ENCODE data around the gene LIN37.

LIN37 gene

DNA sequence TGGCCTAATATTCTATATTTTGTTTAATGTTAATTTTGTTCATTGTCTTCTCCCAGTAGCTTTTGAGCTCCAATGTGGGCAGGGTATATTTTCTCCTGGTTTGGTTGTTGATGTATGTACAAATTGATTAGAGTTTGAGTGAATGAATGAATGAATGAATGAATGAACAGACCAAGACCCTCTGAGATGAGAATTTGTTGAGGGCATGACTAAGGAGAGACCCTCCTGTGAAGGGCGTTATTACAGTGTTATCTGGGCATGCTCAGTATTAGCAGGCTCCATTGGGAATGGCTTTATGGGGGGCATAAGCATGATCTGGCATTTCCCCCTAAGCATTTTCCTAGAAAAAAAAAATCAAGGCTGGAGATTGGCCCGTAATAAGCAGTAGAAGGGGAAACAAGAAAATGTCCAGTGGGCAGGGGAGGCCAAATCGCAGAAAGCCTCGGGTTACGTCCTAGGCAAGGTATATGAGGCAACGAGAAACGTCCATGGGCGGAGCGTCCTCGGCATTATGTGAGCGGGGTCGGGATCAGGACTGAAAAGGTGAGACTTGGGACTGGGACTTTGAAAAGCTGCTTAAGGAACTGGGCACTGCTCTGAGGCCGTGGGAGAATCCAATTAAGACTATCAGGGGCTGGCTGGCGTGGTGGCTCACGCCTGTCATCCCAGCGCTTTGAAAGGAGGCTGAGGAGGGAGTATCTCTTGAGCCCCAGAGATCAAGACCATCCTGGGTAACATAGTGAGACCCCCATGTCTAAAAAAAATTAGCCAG is 26.1 kb downstream of the LIN37 start:
- DNase-seq (ENCODE audit: low read depth in 2 of 2): no peak

DNA sequence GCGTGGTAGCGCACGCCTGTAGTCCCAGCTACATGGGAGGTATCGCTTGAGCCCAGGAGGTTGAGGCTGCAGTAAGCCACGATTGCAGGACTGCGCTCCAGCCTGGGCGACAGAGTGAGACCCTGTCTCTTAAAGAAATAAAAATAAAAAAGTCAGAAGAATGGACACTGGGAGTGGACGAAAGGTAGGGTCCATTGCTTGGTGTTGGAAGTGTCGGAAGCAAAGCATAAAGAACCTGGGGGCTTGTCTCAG is 26.6 kb downstream of the LIN37 start:
- no peak for DNase-seq (ENCODE audit: low read depth in 2 of 2)

DNA sequence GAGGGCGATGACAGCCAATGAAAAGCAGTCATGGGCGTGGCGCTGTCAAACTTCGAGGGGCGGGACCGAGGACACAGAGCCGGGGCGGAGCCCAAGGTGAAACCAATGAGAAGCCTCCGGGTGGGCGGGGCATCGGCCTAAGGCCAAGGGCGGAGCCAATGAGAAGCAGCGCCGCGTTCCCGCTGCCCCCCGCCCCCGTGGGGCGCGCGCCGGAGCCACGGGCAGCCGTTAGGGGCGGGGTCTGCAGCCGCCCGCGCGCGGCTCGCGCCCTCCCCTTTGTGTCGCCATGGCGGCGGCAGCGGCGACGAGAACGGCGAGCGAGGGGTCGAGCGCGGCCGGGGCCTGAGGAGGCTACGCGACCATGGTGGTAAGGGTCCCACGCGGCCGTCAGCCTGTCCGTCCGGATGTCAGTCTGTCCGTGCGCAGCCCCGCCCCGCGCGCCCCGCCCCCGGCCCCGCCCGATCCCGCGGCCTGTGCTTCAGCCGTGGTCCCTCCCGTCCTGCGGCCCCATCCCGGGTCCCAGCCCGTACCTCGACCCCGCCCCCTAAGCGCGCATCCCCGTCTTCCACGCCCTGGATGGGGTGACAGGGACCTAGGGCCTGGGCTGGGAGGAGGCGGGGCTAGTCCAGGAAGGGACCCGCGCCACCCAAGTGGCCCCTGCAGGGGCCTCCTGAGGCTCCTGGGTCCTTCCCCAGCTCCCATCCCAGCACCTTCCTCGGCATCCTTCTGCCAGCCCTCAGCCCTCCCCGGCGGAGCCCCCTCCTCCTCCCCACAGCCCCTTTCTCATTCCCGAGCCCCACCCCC is 27.1 kb downstream of the LIN37 start, which contains the start of gene ARHGAP33:
ARHGAP33 (plus strand) TSS at position 267 of the 804 bp plus-strand sequence; CDS start at position 362, 95 bp downstream.
- peak; percentile 98 to 100 for DNase-seq (ENCODE audit: low read depth in 2 of 2)

DNA sequence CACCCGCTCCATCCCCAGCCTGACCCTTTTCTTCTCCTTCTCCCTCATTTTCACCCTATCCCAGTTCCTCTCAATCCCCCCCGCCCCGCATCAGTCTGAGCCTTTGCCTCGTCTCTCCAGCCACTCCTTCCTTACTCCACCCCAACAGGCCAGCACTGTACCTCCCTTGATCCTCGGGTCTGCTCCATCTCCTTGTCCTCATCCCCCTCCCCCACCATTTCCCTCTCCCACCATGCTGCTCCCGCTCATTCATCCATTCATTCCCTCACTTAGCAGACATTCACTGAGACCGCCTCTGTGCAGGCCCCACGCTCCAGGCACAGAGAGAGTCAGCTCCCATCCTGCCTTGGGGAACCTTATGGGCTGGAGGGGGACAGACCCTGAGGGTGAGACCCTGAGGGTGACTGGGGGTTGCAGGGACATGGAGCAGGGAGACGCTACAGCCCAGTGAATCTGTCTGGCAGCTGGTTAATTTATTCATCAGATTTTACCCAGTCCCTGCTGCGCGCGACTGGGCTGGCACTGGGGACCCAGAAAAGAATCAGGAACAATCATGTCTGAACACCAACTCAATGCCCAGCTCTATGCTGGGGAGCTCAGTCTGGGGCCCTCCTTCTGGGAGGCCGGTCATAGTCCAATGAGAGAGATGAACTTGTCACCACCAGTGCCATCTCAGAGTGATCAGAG is 27.9 kb downstream of the LIN37 start:
- DNase-seq (ENCODE audit: low read depth in 2 of 2): no peak

DNA sequence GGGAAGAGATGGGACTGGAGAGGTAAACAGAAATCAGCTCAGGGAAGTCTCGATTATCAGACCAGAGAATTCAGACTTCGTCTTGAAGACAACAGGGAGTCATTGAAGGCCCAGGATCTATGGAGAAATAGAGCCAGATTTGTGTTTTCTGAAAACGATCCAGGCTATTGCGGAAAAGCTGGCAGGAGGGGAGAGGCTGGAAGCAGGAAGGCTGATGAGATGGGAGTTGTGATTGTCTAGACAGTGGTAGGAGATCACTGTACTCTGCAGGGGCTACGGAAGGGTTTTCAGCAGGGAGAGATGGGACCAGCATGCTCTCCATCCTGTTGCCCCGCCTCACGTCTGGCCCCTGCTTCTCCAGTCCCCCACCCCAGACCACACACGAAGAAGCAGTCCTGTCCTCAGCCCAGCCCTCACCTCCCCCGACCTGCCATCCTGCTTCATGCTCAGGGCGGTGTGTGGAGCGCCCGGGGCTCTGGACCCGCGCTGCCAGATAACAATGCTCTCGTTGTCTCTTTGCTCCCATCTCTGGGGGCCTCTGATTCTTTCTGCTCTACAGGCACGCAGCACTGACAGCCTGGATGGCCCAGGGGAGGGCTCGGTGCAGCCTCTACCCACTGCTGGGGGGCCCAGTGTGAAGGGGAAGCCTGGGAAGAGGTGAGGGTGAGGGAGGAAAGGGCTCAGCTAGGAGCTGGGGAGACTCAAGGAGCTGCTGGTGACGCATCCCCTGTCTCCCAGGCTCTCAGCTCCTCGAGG is 28.9 kb downstream of the LIN37 start:
- DNase-seq (ENCODE audit: low read depth in 2 of 2): no peak

DNA sequence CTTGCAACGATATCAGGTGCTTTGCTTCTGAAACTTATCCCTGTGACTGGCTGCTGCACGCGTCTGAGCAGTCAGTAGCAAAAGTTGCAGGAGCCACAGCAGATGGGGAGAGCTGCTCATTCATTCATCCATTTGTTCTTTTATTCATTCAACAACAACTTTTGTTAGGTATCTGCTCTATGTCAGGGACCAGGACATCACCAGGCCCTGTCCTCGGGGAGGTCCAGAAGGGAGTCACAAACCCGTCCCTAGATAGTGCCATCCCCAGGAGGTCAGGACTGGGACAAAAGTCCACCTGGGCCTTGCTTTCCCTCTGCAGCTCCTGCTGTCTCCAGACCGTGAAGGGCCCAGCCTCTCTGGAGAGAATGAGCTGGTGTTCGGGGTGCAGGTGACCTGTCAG is 29.6 kb downstream of the LIN37 start:
- DNase-seq (ENCODE audit: low read depth in 2 of 2): no peak

DNA sequence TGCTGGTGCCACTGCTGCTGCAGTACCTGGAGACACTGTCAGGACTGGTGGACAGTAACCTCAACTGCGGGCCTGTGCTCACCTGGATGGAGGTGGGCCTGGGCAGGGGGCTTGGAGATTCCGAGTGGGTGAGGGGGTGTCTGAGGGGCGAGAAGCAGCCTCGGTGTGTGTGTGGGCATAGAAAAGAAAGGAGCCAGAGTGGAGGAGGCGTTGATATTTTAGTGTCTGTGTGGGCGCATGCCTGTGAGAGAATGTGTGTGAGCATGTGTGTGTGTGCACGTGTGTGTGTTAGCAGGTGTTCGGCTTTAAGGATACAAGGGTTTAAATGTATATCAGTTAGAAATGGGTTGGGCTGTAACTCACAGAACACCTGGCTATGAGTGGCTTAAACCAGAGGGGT is 30.7 kb downstream of the LIN37 start:
- DNase-seq (ENCODE audit: low read depth in 2 of 2): no peak

DNA sequence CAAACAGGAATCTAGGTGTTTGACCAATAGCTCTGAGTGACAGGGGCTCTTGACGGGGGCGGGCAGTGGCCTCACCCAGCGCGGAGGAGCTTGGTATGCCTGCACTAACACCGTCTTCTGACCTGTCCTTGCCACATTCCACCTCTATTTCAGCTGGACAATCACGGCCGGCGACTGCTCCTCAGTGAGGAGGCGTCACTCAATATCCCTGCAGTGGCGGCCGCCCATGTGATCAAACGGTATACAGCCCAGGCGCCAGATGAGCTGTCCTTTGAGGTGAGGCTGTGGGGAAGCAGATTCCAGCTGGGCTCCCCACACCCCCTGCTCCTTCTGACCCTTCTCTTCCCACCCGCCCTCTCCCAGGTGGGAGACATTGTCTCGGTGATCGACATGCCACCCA is 31.7 kb downstream of the LIN37 start:
- no peak for DNase-seq (ENCODE audit: low read depth in 2 of 2)

DNA sequence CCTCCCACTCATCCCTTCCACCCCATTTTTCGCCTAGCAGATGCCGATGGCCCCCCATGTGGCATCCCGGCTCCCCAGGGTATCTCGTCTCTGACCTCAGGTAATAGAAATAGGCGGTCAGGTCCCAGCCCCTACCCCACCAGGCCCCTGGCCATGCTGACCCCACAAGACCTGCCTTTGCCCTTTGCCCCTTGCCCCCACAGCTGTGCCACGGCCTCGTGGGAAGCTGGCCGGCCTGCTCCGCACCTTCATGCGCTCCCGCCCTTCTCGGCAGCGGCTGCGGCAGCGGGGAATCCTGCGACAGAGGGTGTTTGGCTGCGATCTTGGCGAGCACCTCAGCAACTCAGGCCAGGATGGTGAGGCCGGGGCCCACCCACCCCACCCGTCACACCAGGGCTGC is 32.3 kb downstream of the LIN37 start:
- DNase-seq (ENCODE audit: low read depth in 2 of 2): no peak

DNA sequence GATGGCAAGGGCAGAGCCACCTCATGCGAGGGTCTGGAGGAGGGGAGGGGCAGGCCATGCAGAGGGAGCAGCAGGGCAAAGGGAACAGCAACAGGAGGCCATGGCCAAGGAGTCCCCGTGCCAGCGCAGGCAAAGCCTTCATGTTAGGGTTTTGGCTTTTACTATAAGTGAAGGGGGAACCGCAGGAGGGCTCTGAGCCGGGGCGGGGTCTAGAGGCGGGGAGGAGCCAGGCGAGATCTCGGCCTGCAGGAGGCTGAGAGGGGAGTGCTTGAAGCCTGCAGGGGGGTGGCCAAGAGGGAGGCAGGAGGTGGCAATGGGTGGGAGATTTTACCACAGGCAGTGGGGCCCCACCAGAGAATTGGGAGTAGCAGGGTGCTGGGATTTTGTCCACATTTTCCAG is 33.3 kb downstream of the LIN37 start:
- DNase-seq (ENCODE audit: low read depth in 2 of 2): no peak

DNA sequence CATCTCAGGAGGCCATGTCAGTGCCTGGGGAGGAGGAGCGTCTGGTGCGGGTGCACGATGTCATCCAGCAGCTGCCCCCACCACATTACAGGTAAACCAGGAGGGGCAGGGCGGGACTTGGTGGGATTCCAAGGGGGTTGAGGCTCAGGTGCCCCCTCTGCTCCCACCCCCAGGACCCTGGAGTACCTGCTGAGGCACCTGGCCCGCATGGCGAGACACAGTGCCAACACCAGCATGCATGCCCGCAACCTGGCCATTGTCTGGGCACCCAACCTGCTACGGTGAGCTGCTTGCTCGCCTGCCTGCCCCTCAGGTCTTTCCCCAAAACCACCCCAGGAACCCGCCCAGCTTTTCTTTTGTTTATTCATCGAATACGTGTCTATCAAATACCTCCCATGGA is 34.2 kb downstream of the LIN37 start:
- DNase-seq (ENCODE audit: low read depth in 2 of 2): no peak

DNA sequence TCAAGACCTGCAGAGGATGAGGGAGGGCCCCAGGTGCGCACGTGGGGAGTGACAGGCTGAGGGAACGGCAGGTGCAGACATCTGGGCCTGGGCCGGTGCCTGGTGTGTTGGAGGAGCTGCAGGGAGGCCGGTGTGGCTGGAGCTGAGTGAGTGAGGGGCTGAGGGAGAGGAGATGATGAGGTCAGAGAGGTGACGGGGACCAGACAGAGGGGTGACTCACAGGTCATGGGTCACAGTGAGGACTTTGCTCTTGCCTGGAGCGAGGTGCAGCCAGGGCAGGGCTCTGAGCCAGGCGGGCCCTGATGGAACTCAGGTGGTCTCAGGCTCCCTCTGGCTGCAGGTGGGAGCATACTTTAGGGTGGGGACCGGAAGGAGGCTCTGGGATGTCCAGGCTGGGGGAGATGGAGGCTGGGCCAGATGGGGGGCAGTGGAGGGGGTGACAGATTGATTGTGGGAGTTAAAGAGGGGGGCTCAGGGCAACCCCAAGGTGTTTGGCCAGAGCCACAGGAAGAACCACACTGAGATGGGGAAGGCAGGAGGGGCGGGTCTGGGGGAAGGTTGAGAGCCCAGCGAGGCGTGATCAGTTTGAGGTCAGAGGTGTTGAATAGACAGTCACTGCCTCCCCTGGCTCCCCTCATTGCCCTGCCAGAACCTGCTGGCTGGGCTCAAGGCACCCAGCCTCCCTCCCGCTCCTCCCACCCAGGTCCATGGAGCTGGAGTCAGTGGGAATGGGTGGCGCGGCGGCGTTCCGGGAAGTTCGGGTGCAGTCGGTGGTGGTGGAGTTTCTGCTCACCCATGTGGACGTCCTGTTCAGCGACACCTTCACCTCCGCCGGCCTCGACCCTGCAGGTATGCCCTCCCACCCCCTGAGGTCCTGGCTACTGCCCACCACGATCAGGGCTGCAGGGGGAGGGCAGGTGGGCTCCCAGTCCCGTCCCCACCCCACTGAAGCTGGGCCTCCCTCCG is 35.4 kb downstream of the LIN37 start:
- DNase-seq (ENCODE audit: low read depth in 2 of 2): no peak

DNA sequence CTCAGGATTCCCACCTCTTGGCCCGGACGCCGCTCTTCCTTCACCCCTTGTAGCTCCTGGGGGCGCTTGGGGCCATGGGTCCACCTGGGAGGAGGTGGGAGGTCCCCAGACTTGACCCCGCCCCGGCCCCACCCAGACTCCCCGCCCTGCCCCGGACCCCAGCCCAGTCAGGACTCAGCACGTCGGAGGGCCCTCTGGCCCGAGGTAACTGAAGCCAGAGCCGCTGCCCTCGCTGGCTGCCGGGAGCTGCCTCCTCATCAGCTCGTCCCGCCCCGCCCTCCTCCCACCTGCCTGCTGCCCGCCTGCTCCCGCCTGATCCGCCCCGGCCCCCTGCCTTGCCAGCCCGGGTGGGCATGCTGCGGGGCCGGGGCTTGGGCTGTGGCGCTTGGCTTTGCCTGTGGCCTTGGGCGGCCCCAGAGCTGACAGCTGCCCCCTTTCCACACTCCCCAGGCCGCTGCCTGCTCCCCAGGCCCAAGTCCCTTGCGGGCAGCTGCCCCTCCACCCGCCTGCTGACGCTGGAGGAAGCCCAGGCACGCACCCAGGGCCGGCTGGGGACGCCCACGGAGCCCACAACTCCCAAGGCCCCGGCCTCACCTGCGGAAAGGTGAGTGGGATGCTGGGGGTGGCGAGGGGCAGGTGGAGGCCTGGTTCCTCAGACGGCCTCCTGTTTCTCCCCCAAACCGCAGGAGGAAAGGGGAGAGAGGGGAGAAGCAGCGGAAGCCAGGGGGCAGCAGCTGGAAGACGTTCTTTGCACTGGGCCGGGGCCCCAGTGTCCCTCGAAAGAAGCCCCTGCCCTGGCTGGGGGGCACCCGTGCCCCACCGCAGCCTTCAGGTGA is 36.3 kb downstream of the LIN37 start:
- DNase-seq (ENCODE audit: low read depth in 2 of 2): no peak

DNA sequence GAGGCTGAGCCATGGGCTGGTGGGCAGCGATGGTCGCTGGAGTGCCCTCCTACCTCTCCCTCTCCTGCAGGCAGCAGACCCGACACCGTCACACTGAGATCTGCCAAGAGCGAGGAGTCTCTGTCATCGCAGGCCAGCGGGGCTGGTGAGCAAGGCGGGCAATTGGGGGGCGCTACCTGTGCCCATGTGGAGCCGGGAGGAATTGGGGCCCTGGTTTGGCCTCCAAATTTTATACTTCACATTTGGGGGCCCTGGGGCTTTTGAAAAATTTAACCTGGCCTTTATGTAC is 36.9 kb downstream of the LIN37 start:
- no peak for DNase-seq (ENCODE audit: low read depth in 2 of 2)

DNA sequence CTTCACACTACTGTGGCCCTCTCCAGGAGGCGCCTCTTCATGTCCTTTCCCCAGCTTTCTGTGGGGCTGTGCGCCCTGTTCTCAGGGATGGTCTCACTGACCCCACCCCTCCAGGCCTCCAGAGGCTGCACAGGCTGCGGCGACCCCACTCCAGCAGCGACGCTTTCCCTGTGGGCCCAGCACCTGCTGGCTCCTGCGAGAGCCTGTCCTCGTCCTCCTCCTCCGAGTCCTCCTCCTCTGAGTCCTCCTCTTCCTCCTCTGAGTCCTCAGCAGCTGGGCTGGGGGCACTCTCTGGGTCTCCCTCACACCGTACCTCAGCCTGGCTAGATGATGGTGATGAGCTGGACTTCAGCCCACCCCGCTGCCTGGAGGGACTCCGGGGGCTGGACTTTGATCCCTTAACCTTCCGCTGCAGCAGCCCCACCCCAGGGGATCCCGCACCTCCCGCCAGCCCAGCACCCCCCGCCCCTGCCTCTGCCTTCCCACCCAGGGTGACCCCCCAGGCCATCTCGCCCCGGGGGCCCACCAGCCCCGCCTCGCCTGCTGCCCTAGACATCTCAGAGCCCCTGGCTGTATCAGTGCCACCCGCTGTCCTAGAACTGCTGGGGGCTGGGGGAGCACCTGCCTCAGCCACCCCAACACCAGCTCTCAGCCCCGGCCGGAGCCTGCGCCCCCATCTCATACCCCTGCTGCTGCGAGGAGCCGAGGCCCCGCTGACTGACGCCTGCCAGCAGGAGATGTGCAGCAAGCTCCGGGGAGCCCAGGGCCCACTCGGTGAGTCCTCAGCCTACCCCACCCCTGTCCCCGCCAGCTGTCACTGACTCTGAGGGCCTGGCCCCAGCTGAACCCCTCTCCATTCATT is 38.2 kb downstream of the LIN37 start:
- DNase-seq (ENCODE audit: low read depth in 2 of 2): no peak

DNA sequence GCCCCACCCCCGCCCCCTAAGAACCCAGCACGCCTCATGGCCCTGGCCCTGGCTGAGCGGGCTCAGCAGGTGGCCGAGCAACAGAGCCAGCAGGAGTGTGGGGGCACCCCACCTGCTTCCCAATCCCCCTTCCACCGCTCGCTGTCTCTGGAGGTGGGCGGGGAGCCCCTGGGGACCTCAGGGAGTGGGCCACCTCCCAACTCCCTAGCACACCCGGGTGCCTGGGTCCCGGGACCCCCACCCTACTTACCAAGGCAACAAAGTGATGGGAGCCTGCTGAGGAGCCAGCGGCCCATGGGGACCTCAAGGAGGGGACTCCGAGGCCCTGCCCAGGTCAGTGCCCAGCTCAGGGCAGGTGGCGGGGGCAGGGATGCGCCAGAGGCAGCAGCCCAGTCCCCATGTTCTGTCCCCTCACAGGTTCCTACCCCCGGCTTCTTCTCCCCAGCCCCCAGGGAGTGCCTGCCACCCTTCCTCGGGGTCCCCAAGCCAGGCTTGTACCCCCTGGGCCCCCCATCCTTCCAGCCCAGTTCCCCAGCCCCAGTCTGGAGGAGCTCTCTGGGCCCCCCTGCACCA is 38.9 kb downstream of the LIN37 start:
- no peak for DNase-seq (ENCODE audit: low read depth in 2 of 2)

DNA sequence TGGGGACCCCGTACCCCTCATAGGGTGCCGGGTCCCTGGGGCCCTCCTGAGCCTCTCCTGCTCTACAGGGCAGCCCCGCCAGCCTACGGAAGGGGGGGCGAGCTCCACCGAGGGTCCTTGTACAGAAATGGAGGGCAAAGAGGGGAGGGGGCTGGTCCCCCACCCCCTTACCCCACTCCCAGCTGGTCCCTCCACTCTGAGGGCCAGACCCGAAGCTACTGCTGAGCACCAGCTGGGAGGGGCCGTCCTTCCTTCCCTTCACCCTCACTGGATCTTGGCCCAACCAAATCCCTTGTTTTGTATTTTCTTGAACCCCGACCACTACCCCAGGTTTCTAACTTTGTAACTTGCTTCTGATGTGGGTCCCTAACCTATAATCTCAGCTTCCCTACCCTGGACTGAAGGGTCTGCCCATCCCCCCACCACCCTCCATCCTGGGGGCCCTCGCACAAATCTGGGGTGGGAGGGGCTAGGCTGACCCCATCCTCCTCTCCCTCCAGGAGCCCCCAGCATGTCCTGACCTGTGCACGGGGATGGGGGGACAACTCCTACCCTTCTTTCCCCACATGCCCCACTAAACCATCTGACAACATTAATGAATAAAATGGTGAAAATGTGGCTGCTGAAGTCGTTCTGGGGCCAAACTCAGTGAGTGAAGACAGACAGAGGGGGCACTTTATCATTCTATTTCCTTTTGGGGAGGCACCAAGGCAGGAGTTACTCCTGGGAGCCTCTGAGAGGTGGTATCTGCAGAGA is 40.0 kb downstream of the LIN37 start:
- DNase-seq (ENCODE audit: low read depth in 2 of 2): no peak
